ENCODE measurements around the gene GRHL1.
A peak's percentile ranks its signal among the peaks of the same experiment; 100 is the strongest.

GRHL1 gene

GRCh38 chr2:10047616-10048500 is 96.4 kb downstream of the GRHL1 start:
- ATAC-seq (ENCODE audit: insufficient read depth, low read depth) (no peak), DNase-seq (no peak)
- Histone ChIP-seq H2AFZ (ENCODE audit: low read depth, low read length) (no peak overlapping the region), H4K20me1 (ENCODE audit: insufficient read depth, low read length) (no peaks in the 10 kb centered on the region), H3K36me3 (ENCODE audit: insufficient read depth, low read length) (no peaks in the 10 kb centered on the region), H3K4me2 (ENCODE audit: insufficient read depth, low read length) (no peak overlapping the region), H3K27ac (ENCODE audit: low read length) (no peak overlapping the region), H3K4me1 (ENCODE audit: insufficient read depth, low read length) (no peaks in the 10 kb centered on the region), H3K9ac (ENCODE audit: low read depth, low read length) (no peak overlapping the region), H3K27me3 (ENCODE audit: insufficient read depth, low read length, poor library complexity) (peaks cover 6% of the 10 kb centered on the region), H3K4me3 (ENCODE audit: low read depth in 1 of 2, low read length in 2 of 2) (no peak overlapping the region), H3K9me3 (ENCODE audit: insufficient read depth, low read length, severe bottlenecking) (no peaks in the 10 kb centered on the region), H3K79me2 (ENCODE audit: insufficient read depth, low read length) (no peaks in the 10 kb centered on the region)
- TF ChIP-seq CTCF (IDR thresholded peaks at IDR 0.05; ENCODE audit: borderline replicate concordance, extremely low read depth, low read length, poor library complexity, severe bottlenecking) (no peak), EZH2 (IDR thresholded peaks at IDR 0.05; ENCODE audit: borderline replicate concordance, low read depth, low read length, severe bottlenecking) (no peak)

- no peak for DNase-seq
- no peak overlapping the region for H3K4me3 ChIP-seq (ENCODE audit: low read depth in 1 of 2, low read length in 2 of 2)
- H3K4me2 ChIP-seq (ENCODE audit: insufficient read depth, low read length), result no peak overlapping the region
- no peak overlapping the region for H2AFZ ChIP-seq (ENCODE audit: low read depth, low read length)
- H3K9ac ChIP-seq (ENCODE audit: low read depth, low read length), result no peak overlapping the region
- H3K4me1 ChIP-seq (ENCODE audit: insufficient read depth, low read length), result no peaks in the 10 kb centered on the region
- TF ChIP-seq EZH2 (IDR thresholded peaks at IDR 0.05; ENCODE audit: borderline replicate concordance, low read depth, low read length, severe bottlenecking) (no peak), CTCF (IDR thresholded peaks at IDR 0.05; ENCODE audit: borderline replicate concordance, extremely low read depth, low read length, poor library complexity, severe bottlenecking) (peak; percentile 77)
- peaks cover 12% of the 10 kb centered on the region for H3K27me3 ChIP-seq (ENCODE audit: insufficient read depth, low read length, poor library complexity)
- H3K36me3 ChIP-seq (ENCODE audit: insufficient read depth, low read length), result no peaks in the 10 kb centered on the region
- ATAC-seq (ENCODE audit: insufficient read depth, low read depth), result peak; percentile 44; the same call in 1 of the 3 replicates
- no peaks in the 10 kb centered on the region for H3K9me3 ChIP-seq (ENCODE audit: insufficient read depth, low read length, severe bottlenecking)
- no peaks in the 10 kb centered on the region for H3K79me2 ChIP-seq (ENCODE audit: insufficient read depth, low read length)
- no peak overlapping the region for H3K27ac ChIP-seq (ENCODE audit: low read length)
- H4K20me1 ChIP-seq (ENCODE audit: insufficient read depth, low read length), result no peaks in the 10 kb centered on the region
Observed at GRCh38 chr2:10048501-10049171, 97.1 kb downstream of the GRHL1 start.

All from DND-41 (cell line).